ENCODE measurements around the gene S100A13.

GRCh38 chr1:153609585-153609907 is 17.8 kb downstream of the S100A13 start:
- no peak for TF ChIP-seq EZH2 (IDR thresholded peaks at IDR 0.05)
- TF ChIP-seq CTCF (IDR thresholded peaks at IDR 0.05), result no peak
